ENCODE data around the gene ZNF776.

DNA sequence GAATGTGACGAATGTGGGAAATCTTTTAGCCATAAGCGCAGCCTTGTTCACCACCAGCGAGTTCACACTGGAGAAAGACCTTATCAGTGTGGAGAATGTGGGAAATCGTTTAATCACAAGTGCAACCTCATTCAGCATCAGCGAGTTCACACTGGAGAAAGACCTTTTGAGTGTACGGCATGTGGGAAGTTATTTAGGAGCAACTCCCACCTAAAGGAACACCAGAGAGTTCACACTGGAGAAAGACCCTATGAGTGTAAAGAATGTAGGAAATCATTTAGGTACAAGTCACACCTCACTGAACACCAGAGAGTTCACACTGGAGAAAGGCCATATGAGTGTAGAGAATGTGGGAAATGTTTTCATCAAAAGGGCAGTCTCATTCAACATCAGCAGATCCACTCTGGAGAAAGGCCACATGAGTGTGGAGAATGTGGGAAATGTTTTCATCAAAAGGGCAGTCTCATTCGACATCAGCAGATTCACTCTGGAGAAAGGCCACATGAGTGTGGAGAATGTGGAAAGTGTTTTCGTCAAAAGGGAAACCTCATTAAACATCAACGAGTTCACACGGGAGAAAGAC lies 7.6 kb downstream of the ZNF776 start:
- TF ChIP-seq GATA3 (IDR thresholded peaks at IDR 0.05; ENCODE audit: low read depth, low read length): no peak
- TF ChIP-seq GATA2 (IDR thresholded peaks at IDR 0.05; ENCODE audit: low read depth, low read length): no peak

Measured in SH-SY5Y (cell line).